ENCODE measurements around the gene DPY19L3.
"Not testable (repeated sequence)": the region's sequence is repeated elsewhere in the genome, so short reads cannot be mapped to it uniquely, and the experiment has no call there.

The DPY19L3 gene, protein sequence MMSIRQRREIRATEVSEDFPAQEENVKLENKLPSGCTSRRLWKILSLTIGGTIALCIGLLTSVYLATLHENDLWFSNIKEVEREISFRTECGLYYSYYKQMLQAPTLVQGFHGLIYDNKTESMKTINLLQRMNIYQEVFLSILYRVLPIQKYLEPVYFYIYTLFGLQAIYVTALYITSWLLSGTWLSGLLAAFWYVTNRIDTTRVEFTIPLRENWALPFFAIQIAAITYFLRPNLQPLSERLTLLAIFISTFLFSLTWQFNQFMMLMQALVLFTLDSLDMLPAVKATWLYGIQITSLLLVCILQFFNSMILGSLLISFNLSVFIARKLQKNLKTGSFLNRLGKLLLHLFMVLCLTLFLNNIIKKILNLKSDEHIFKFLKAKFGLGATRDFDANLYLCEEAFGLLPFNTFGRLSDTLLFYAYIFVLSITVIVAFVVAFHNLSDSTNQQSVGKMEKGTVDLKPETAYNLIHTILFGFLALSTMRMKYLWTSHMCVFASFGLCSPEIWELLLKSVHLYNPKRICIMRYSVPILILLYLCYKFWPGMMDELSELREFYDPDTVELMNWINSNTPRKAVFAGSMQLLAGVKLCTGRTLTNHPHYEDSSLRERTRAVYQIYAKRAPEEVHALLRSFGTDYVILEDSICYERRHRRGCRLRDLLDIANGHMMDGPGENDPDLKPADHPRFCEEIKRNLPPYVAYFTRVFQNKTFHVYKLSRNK

DNA sequence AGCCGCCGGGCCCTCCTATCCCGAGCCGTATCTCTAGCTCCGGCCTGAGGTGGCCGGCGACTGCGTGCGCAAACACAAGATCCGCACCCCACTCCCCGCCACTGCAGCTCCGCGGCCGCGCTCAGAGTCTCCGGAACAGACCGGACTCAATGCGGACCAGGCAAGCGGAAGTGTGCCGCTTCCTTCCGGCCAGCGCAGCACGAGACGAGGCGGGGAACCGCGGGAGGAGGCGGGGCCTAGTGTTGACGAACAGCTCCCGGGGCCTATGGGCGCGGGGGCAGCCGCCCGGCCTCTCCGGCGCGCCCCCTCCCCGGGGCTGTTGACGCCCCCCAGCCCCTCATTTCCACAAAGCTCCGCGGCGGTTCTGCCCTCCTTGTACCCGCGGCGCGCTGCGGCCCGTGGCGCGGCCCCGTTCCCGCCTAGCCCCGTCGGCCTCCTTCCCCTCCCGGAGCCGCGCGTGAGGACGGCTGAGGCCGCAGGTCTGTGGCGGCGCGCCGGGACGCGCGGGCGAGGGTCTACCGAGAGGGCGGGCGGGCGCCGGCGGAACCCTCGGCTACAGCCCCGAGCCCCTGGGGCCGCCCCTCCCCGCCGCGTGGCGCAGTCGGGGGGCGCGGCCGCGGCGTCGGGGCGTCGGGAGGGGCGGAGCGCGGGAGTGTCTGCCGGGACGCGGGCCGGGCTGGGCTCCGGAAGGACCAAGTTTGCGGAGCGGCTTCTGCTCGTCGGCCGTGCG lies at the start of gene DPY19L3:
TSS of gene DPY19L3 (plus strand) at position 340 of the 730 bp plus-strand sequence. CDS start 2,484 bp downstream, outside the sequence.
- peak; percentile 91 for DNase-seq

DNA sequence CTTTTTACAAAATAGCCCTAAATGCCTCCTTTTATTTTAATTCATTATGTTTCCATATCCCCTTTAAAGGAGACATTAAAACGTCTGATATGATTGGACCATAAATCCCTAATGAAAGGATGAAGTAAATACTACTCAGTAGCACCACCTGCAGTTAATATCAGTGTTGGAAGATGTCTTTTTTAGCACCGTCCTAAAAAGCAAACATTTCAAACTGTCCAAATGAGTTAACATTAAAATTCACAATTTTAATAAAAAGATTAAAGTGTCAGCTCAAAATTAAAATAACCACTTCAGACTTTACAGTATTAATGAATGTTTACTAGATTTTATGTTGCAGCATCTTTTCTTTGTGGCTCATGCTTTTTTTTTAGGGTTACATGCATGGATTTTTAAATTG lies 47.9 kb upstream of the DPY19L3 start:
- DNase-seq: no peak

DNA sequence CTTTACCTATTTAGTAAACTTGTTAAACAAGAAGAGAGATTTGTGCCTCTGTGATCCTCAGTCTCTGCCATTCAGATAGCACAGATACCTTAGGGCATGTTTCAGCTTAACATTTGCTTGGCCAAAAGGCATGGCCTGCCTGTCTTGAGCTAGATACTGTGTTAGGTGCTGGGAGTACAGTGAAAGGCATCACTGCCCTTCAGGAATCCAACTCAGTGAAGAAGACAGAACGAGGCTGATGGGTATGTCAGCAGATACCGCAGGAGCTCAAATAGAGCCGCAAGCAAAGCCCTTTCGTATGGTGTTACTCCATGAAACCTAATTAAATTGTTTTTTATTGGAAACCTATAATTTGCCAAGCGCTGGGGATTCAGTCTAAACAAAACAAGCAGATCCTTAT lies 47.2 kb upstream of the DPY19L3 start:
- DNase-seq: no peak

DNA sequence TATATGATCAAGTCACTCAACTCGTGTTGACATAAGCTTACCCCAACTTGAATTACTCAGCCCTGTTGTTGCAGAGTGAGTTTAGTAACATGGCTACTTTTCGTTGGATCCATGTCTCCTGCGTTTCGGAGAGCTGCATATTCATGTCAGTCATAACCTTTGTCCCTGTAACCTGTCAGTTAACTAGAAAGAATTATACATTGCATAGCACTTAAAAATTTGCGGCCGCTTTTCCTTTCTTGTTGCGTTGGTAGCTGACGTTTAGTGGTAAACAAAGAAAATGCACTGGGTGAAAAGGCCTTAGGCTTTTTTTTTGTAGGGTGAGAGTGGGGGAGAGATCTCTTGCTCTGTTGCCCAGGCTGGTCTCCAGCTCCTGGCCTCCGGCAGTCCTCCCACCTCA lies 46.0 kb upstream of the DPY19L3 start:
- DNase-seq: no peak

DNA sequence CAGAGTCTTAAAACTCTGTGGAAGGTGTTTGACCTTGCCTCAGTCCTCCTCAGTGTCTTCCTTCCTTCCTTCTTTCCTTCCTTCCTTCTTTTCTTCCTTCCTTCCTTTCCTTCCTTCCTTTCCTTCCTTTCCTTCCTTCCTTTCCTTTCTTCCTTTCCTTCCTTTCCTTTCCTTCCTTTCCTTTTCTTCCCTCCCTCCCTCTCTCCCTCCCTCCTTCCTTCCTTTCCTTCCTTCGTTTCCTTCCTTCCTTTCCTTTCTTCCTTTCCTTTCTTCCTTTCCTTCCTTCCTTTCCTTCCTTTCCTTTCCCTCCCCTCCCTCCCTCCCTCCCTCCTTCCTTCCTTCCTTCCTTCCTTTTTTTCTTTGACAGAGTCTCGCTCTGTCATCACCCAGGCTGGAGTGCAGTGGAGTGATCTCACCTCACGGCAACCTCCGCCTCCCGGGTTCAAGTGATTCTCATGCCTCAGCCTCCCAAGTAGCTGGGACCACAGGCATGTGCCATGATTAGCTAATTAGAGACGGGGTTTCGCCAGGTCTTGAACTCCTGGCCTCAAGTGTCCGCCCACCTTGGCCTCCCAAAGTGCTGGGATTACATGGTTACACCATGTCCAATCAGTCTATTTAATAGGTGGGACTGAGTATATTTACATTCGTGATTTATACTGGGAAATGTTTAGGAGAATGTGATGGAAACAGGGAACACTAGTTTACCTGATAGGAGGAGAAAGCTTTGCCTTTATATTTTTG lies 43.8 kb upstream of the DPY19L3 start:
- DNase-seq: no peak

DNA sequence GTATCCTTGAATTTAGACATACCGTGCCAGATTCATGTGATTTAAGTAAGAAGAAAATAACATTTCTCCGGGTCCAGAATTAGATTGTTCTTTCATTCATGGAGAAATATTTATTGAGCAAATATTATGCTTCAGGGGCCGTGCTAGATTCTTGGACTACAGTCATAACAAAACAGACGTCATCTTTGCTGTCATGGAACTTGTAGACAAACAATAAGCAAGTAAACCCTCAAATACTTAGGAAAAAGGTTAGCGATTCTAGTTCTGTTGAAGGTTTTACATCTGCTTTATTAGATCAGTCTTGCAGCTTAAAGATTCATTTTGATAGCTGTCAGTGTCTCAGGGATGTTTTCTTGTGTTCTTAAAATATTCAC lies 43.3 kb upstream of the DPY19L3 start:
- DNase-seq: no peak

DNA sequence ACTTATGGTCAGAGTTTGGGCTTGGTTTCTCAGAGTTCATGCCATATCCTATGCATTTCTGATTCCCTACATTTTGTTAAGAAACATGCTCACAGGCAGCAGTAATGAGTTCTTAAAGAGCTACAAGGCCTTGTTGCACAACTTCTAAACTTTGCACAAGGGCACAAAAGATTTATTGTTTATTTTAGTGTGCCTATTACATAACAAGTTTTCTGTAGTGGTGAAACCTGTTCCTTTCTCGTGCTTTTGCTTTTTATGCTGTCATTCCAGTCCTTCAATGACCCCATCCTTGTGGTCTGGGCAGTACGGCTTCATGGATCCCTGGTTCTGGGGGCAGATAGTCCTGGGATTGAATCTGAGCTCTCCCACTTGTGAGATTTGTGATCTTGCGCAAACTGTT lies 42.4 kb upstream of the DPY19L3 start:
- DNase-seq: no peak

DNA sequence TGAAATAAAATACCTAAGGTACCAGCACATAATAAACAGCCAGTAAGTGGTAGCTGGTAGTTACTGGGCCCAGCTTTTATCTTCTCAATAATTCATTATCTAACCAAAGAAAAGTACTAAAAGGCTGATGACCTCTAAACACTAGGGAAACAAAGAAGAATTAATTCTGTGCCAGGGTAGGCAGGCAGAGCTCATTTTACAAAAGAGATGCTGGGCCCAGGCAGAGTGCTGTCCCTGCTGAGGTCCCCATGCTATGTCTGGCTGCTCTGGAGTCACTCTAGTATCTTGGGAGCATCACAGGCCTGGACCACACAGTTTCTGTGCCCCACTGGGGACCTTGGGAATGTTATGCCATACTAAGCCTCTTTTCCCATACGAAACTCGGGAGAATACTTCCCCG lies 41.9 kb upstream of the DPY19L3 start:
- no peak for DNase-seq

DNA sequence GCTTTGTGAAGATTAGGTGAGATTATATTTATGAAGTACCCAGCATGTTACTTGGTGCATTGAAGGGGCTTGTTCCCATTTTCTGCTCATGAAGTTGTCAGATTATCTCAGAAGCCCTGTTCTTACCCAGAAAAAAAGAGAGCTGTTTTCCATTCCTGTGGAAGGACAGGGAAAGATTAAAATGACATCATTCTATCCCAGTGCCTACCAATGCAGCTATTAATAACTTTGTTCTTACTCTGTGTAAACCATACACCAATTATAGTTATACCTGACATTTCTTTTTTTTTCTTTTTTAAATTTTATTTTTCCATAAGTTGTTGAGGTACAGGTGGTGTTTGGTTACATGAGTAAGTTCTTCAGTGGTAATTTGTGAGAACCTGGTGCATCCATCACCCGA lies 41.5 kb upstream of the DPY19L3 start:
- no peak for DNase-seq

DNA sequence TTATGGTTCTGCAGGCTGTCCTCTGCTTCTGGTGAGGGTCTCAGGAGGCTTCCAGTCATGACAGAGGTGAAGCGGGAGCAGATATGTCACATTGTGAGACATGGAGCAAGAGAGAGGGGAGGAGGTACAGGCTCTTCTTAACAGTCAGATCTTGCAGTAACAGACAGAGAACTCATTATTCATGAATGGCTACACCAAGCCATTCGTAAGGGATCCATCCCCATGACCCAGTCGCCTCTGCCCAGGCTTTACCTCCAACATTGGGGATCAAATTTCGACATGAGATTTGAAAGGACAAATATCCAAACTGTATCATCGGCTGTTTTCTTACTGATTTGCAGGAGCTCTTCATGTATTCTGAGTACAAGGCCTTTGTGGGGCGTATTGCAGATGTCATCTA lies 38.5 kb upstream of the DPY19L3 start:
- DNase-seq: no peak

DNA sequence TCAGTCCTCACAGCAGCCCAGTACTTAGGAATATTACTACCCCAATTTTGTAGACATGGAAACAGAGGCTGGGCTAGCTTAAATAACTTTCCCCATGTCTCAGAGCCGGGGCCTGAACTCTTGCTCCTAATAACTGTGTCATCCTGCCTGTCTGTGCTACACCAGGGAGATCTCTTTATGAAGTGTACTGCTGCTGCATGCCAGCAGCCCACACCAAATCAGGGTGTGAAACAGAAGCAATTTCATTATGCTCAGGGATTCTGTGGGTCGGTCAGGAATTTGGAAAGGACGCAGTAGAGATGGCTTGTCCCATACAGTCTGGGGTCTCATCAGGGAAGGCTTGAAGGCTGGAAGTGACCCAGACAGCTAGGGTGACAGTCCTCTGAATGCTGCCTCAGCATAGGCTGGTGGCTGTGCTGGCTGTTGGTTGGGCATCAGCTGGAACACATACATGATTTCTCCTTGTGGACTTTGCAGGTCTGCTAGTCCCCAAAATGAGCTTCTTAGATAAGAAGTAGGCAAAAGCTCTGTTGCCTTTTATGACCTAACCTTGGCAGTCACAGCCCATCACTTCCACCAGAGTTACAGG lies 37.5 kb upstream of the DPY19L3 start:
- no peak for DNase-seq

DNA sequence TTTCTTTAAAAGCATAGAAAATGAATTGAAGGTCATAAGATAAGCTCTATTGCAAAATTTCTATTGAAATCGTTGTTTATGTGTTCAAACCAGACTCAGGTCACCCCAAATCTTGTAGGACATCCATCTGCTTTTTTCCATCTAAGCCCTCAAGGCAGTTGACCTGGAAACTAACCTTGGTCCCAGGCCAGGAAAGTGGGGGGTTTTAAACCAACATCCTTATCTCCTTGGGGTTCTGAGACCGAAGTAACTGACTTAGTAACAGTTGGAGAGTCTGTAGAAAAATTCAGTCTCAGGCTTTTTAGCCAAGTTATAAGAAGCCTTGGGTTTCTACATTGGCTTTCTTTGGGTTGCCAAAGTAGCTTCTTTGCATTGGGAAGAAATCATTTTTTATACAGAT lies 36.8 kb upstream of the DPY19L3 start:
- DNase-seq: no peak

DNA sequence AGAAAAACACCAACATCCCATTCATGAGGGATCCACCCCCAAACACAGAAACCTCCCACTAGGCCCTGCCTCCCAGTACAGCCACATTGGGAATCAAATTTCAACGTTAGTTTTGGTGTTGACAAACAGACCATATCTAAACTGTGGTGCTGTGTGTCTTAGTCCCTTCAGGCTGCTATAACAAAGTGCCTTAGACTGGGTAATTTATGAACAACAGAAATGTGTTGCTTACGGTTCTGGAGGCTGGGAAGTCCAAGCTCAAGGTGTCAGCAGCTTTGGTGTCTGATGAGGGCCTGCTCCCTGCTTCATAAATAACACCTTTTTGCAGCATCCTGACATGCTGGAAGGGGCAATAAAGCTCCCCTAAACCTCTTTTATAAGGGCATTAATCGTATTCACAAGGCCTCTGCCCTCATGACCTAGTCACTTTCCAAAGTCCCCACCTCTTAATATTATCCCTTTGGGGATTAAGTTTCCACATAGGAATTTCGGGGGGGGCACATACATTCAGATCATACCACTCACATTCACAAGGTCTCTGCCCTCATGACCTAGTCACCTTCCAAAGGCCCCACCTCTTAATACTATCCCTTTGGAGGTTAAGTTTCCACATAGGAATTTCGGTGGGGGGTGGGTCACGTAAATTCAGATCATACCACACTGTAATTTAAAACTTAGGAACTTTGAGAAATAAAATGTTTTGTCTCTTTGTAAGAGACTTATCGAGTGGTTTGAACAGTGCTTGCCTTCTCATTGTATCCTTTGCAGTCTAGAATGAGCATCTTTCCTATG lies 32.6 kb upstream of the DPY19L3 start:
- DNase-seq: no peak

DNA sequence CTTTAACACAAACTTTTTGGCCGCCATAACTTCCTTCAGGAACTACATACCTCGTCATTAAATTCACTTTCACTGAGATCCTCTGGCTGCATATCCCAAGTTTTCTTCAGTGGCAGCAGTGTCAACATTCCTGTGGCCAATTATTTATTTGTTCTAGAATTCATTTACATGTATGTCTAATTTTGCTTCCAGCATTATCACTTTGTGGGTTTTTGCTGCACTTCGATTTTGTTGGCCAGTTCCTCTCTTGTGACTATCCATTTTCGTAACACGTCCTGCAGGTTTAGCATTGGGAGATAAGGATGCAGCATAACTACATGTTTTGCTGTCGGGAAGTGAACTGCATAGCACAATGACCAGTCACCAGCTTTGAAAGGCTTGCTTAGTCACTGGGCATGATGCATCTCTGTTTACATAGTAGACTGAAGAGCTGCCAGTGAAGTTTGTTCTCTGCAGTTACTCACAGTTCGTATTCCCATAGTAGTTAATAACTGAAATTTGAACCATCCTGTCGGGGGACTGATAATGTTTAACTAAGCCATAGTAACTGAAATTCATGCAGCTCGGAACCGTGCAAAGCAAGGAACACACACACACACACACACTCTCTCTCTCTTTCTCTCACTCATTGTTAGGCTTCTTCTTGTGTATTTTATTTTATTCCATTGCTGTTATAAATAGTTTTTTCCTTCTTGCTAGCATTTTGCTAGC lies 31.8 kb upstream of the DPY19L3 start:
- no peak for DNase-seq

DNA sequence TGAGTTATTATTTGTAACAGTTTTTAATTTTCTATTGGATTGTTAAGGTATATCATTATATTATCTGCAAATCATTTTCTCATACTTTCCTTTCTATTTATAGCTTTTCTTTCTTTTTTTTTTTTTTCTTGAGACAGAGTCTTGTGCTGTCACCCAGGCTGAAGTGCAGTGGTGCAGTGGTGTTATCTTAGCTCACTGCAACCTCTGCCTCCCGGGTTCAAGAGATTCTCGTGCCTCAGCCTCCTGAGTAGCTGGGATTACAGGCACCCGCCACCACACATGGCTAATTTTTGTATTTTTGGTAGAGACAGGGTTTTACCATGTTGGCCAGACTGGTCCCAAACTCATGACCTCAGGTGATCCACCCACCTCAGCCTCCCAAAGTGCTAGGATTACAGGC lies 31.2 kb upstream of the DPY19L3 start:
- DNase-seq: not testable (repeated sequence)

DNA sequence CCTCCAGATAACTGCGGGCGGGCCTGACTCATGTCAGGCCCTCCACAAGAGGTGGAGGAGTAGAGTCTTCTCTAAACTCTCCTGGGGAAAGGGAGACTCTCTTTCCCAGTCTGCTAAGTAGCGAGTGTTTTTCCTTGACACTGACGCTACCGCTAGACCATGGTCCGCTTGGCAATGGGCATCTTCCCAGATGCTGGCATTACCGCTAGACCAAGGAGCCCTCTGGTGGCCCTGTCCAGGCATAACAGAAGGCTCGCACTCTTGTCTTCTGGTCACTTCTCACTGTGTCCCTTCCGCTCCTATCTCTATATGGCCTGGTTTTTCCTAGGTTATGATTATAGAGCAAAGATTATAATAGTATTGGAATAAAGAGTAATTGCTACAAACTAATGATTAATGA lies 28.5 kb upstream of the DPY19L3 start:
- not testable (repeated sequence) for DNase-seq

DNA sequence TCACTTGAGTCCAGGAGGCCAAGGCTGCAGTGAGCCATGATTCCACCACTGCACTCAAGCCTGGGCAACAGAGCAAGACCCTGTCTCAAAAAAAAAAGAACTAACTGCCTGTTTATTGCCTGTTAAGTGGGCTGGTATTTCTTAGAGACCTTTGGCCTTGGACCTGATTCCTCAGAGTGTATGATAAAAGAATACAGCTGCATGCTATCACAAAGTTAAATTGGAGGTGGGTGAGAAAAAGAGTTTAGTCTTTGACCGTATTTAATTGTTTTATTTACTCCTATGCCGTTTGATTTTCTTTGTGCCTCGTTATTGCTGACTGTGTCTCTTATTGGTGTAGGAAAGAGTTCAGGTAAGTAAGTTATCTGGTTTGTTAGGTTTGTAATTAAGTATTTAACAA lies 25.3 kb upstream of the DPY19L3 start:
- DNase-seq: no peak

DNA sequence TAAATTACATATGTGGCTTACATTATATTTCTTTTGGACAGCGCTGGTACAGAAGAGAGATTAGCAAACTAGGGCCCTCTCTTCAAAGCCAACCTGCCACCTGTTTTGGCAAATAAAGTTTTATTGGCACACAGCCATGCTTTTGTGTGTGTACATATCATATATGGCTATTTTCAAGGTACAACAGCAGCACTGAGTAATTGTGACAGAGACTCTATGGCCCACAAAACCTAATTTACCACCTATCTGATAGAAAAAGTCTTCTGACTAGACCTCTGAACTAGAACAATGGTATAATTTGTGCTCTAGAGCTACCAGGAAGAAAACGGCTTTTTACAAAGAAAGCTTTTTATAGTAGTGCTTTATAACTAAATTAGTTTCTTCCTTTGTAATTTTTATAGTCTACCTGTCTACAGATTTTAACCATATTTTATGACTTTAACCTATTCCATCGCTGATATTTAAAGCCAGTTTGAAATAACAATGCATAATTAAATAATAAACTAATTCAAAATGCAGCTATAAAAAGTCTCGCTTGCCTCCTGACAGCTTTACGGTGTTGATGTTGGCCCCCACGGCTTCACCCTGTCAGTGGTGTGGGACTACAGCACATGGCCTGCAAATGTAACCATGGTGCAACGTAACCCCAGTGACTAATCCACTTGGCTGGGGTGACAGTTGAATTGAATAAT lies 17.7 kb upstream of the DPY19L3 start:
- no peak for DNase-seq

DNA sequence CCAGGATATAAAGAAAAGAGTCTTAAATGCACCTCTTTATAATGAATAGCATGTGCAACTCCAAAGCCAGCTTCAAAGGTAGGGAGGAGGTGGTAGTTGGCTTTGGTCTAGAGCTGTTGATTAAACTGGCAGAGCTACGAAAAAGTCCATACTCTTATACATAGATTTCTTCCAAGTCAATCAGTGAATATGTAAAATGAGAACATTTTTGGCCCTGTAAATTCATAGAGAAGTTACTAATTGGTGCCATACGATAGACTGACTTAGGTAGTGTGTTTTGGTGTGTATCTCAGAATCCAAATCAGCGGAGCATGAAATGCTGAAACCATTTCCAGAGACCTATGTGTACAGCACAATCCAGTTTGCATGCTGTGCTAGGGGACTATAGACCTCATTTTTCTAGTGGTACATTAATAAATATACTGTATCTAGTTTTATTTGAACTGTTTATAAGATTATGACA lies 17.1 kb upstream of the DPY19L3 start:
- DNase-seq: no peak

DNA sequence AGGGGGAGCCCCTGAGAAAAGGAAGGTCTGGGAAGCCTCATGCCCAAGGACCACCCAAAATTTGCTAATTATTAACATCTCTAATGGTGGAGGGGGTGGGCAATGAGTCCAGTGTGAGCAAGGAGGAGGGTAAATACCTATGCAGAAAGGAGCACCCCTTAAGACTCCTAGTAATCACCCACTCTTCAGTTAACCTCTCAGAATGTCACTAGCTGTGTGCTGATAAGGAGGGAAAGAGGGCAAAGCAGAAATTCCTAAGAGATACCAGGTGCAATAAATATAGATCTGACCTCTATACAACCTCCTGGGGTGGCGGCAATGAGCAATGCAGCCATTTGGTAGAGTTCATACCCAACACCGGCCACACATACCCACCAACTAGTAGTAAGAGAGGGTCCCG lies 12.7 kb upstream of the DPY19L3 start:
- no peak for DNase-seq

Measured in CD4-positive, alpha-beta T cell treated with Interleukin-10 for 1 hour (primary cell).